Choroid plexus epithelial cell (primary cell): Measurements from ENCODE around the gene OPCML.
A peak's percentile ranks its signal among the peaks of the same experiment; 100 is the strongest.

Experiments used
- DNase-seq: peaks from one replicate; pipeline ENCODE4 v3.0.0-alpha.2; 2010; ENCODE audit warnings: low read depth
- H3K4me3 ChIP-seq: 2 replicates; pipeline ENCODE4 v1.5.1; 2011; ENCODE audit warnings: low read depth, mild to moderate bottlenecking, control low read depth, low read length, moderate library complexity
- CTCF ChIP-seq: conservative IDR thresholded peaks from 2 replicates; pipeline ENCODE4 v1.5.1; 2011; ENCODE audit warnings: low read depth, mild to moderate bottlenecking, control low read depth, inconsistent platforms, low read length, moderate library complexity

Gene OPCML

GRCh38 chr11:132839236-132839945, 692.9 kb downstream of the OPCML start:
- TF ChIP-seq CTCF, result no peak
- no peak for DNase-seq
- H3K4me3 ChIP-seq, result no peak overlapping the region

- no peak for TF ChIP-seq CTCF
- no peak overlapping the region for H3K4me3 ChIP-seq
- peak; percentile 46 for DNase-seq
Observed at GRCh38 chr11:132838627-132839026, 693.7 kb downstream of the OPCML start.

- DNase-seq, result no peak
- H3K4me3 ChIP-seq, result no peak overlapping the region
- TF ChIP-seq CTCF, result no peak
Observed at GRCh38 chr11:132831272-132831671, 701.0 kb downstream of the OPCML start.

GRCh38 chr11:132824642-132825041, 707.7 kb downstream of the OPCML start:
- DNase-seq, result no peak
- no peak for TF ChIP-seq CTCF
- H3K4me3 ChIP-seq, result no peak overlapping the region

- TF ChIP-seq CTCF, result no peak
- no peak for DNase-seq
Observed at GRCh38 chr11:132822276-132822675, 710.0 kb downstream of the OPCML start.

GRCh38 chr11:132821499-132821898, 710.8 kb downstream of the OPCML start:
- no peak for DNase-seq
- no peak overlapping the region for H3K4me3 ChIP-seq
- TF ChIP-seq CTCF, result no peak

More at GRCh38 chr11:132822276-132822675, 710.0 kb downstream of the OPCML start:
- no peak overlapping the region for H3K4me3 ChIP-seq

- TF ChIP-seq CTCF, result no peak
- DNase-seq, result peak; percentile 28
- H3K4me3 ChIP-seq, result no peak overlapping the region
Observed at GRCh38 chr11:132821014-132821413, 711.3 kb downstream of the OPCML start.
